OCI-LY3 (cell line): ENCODE results near the gene SLC2A4RG.

Experiments used
- CTCF ChIP-seq: fragments of 200-600, 300-600 bp; sonication (generic); IDR thresholded peaks from 2 replicates; pipeline ENCODE4 v1.5.1; 2014; ENCODE audit warnings: antibody characterized with exemption, low read length, low read depth
- EZH2phosphoT487 ChIP-seq: fragments of 200-600 bp; shearing (Covaris generic); IDR thresholded peaks from 2 replicates; pipeline ENCODE4 v1.6.1; 2018; ENCODE audit warnings: antibody characterized with exemption, mixed run types, low read depth

GRCh38 chr20:63748934-63749270, 9.3 kb downstream of the SLC2A4RG start:
- no peak for TF ChIP-seq CTCF
- TF ChIP-seq EZH2phosphoT487, result no peak
